PFSK-1 (cell line): ENCODE results near the gene KCNT2.

Experiments used
- FOXP2 ChIP-seq: optimal IDR thresholded peaks from 2 replicates; pipeline ENCODE3; 2011; ENCODE audit warnings: borderline replicate concordance, control low read depth, inconsistent platforms; ENCODE audit not compliant: insufficient read depth; ENCODE audit errors: extremely low read length, extremely low read depth
- POLR2AphosphoS5 ChIP-seq: IDR thresholded peaks from 2 replicates; pipeline ENCODE4 v1.6.1; 2012; ENCODE audit warnings: low read depth, mild to moderate bottlenecking, control low read depth, low read length, moderate library complexity
- REST ChIP-seq, 2 experiments: IDR thresholded peaks; 2 replicates each; pipeline versions ENCODE4 v1.6.1 to v1.8.0; 2011 to 2012; ENCODE audit warnings: low read depth in 2 of 2, low read length in 2 of 2, control low read depth in 1 of 2, inconsistent platforms in 1 of 2, mild to moderate bottlenecking in 1 of 2, moderate library complexity in 1 of 2; ENCODE audit not compliant: insufficient read depth in 1 of 2
- SIN3A ChIP-seq: IDR thresholded peaks from 2 replicates; pipeline ENCODE4 v1.6.1; 2012; ENCODE audit warnings: mild to moderate bottlenecking, low read length, moderate library complexity, borderline replicate concordance; ENCODE audit not compliant: insufficient read depth
- TAF1 ChIP-seq: IDR thresholded peaks from 2 replicates; pipeline ENCODE4 v1.6.1; 2012; ENCODE audit warnings: low read length, control low read depth, borderline replicate concordance; ENCODE audit not compliant: insufficient read depth

The KCNT2 gene

DNA sequence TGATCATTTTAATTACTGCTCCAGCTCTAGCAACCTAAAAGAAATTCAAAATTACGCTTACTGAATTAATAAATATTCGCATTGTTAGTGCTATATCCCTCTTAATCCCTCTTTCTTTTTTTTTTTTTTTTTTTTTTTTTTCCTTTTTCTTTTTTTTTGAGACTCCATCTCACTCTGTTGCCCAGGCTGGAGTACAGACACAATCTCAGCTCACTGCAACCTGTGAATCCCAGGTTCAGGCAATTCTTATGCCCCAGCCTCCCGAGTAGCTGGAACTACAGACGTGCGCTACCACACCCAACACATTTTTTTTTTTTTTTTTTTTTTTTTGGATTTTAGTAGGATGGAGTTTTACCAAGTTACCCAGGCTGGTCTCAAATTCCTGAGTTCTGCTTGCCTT is 157.1 kb downstream of the KCNT2 start:
- no peak for TF ChIP-seq POLR2AphosphoS5
- TF ChIP-seq TAF1, result no peak
- no peak for TF ChIP-seq REST (IDR thresholded peaks at IDR 0.05; ENCODE audit: insufficient read depth in 1 of 2, low read depth in 2 of 2, low read length in 2 of 2)
- TF ChIP-seq SIN3A, result no peak
- TF ChIP-seq FOXP2, result no peak

DNA sequence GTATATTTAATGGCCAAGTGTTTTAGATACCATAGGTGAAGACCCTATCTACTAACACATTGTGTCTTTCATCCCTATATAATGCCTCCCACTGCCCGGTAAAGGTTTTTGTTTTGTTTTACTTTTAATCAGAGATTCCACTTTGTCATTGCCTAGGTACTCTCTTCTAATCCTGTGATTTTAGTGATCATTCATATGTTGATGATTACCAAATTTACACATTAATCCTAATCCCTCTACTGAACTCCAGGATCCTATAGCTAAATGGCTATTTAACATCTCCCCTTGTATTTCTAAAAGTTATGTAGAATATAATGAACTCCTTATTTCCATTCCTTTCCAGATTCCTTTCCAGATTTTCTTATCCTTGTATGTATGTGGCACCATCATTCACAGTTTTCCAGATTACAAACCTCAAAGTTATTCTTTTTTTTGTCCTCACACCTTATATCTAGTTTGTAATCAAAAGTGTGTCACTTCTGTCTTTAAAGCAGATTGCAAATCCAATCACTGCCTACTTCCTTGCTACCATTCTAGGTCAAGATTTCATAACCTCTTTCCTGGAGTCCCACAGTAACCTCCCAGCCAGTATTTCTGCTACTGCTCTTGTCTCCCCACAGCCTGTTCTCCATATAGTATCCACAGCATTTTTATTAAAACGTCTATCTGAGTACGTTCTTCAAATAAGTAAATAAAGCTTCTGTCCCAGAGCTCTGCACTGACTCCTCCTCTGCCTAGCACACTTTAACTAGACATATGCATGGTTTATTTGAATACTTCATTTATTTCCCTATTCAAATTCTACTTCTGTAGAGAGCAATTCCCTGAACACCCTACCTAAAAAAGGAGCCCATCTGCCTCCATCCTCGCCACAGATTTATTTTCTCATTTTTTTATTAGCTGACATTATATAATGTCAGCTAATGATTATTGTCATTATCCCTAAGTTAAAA is 157.8 kb downstream of the KCNT2 start:
- TF ChIP-seq REST (IDR thresholded peaks at IDR 0.05; ENCODE audit: insufficient read depth in 1 of 2, low read depth in 2 of 2, low read length in 2 of 2) (no peak), SIN3A (no peak), POLR2AphosphoS5 (no peak), TAF1 (no peak), FOXP2 (no peak)

DNA sequence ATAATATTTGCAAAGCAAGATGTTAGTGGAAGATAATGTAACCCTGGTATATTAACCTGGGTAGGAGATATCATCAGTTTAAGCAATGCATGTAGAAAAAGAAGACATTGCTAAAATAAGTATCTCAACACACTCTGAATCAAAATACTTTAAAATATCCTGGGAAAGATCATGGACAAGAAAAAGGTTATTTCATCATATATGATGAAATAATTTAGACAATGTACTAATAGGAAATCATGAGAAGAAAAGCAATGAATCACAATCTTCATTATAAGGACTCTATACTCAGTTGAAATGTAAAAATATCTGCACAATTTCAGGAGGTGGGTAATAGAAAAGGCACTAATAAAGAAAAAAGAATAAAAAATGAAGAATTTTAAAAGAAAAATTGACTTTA is 158.8 kb downstream of the KCNT2 start:
- TF ChIP-seq TAF1 (no peak), FOXP2 (no peak), SIN3A (no peak), POLR2AphosphoS5 (no peak), REST (IDR thresholded peaks at IDR 0.05; ENCODE audit: insufficient read depth in 1 of 2, low read depth in 2 of 2, low read length in 2 of 2) (no peak)

DNA sequence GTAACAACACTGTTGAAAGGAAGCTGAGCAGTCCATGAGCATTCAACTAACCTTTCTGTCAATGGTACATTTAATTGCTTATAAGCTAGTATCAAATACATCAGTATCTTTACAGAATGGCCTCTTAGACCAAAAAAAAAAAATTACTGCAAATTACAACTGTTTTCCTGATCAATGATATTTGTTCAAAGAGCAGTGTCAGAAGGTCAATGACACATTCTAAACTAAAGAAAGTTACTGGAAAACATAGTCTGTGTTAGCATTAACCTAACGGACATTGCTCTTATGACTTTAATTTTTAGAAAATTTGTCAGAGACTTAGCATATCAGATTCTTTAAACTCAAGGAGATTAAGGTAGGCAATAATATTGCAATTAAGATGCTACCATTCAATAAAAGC is 162.5 kb downstream of the KCNT2 start:
- TF ChIP-seq SIN3A (no peak), POLR2AphosphoS5 (no peak), TAF1 (no peak), REST (IDR thresholded peaks at IDR 0.05; ENCODE audit: insufficient read depth in 1 of 2, low read depth in 2 of 2, low read length in 2 of 2) (no peak), FOXP2 (no peak)
